PC-3 (cell line): ENCODE measurements around the gene DNASE1. TPM values are rescaled to one million over a fixed set of nuclear protein-coding genes. Genes with fewer than 3 reads are reported as not detected.

Experiments
- ATAC-seq: fragments of 200-7000 bp; cut with Tn5 transposase; 2 replicates; pipeline ENCODE4 v1.9.1; 2020; ENCODE audit warnings: mild to moderate bottlenecking, moderate library complexity
- BruUV-seq: library from RNA; stranded (reverse); fragments of 400-500 nt; replicated peaks from 2 replicates; lab custom pipeline; 2021; lab: Mats Ljungman, UMichigan
- CTCF ChIA-PET: fragments of 300-600 bp; sonication (Branson Sonifier 250); formaldehyde crosslinking; loops from one replicate; lab custom pipeline; 2022; ENCODE audit warnings: antibody characterized with exemption; lab: Charles Lee
- POLR2A ChIA-PET: fragments of 300-600 bp; sonication (Branson Sonifier 250); formaldehyde crosslinking; loops from one replicate; lab custom pipeline; 2022; ENCODE audit warnings: antibody characterized with exemption; ENCODE audit not compliant: unreplicated experiment; lab: Charles Lee
- DNase-seq: peaks from one replicate; pipeline ENCODE4 v3.0.0-alpha.2; 2015
- H2AFZ ChIP-seq: fragments of 300-600 bp; sonication (generic); 2 replicates; pipeline ENCODE4 v1.6.0; 2016; ENCODE audit warnings: antibody characterized with exemption, low read length
- H3F3A ChIP-seq: fragments of 300-600 bp; sonication (generic); one replicate; pipeline ENCODE4 v1.6.0; 2017; ENCODE audit warnings: antibody characterized with exemption, low read length, control low read depth, mild to moderate bottlenecking; ENCODE audit not compliant: unreplicated experiment
- H3K27ac ChIP-seq: fragments of 300-600 bp; sonication (generic); 2 replicates; pipeline ENCODE4 v1.5.1; 2016; ENCODE audit warnings: mild to moderate bottlenecking, low read length
- H3K27me3 ChIP-seq: fragments of 300-600 bp; sonication (generic); 2 replicates; pipeline ENCODE4 v1.6.1; 2016; ENCODE audit warnings: low read length, mixed read lengths
- H3K36me3 ChIP-seq: fragments of 300-600 bp; sonication (generic); 2 replicates; pipeline ENCODE4 v1.6.1; 2016; ENCODE audit warnings: low read depth, mixed run types, low read length, mixed read lengths
- H3K4me1 ChIP-seq: fragments of 300-600 bp; sonication (generic); 2 replicates; pipeline ENCODE4 v1.5.1; 2016; ENCODE audit warnings: low read length; ENCODE audit not compliant: insufficient read depth
- H3K4me2 ChIP-seq: fragments of 300-600 bp; sonication (generic); 2 replicates; pipeline ENCODE4 v1.6.0; 2016; ENCODE audit warnings: low read length
- H3K4me3 ChIP-seq: fragments of 300-600 bp; sonication (generic); 2 replicates; pipeline ENCODE4 v1.5.1; 2016; ENCODE audit warnings: mild to moderate bottlenecking, low read length, mixed read lengths
- H3K79me2 ChIP-seq: fragments of 300-600 bp; sonication (generic); 2 replicates; pipeline ENCODE4 v1.6.1; 2017; ENCODE audit warnings: low read length, mixed read lengths
- H3K9ac ChIP-seq: fragments of 300-600 bp; sonication (generic); 2 replicates; pipeline ENCODE4 v1.6.0; 2016; ENCODE audit warnings: mild to moderate bottlenecking, low read length
- H3K9me2 ChIP-seq: fragments of 300-600 bp; sonication (generic); replicated peaks from 2 replicates; pipeline ENCODE4 v1.6.1; 2016; ENCODE audit warnings: mixed run types, low read length, mixed read lengths
- H3K9me3 ChIP-seq: fragments of 300-600 bp; sonication (generic); 2 replicates; pipeline ENCODE4 v1.6.1; 2016; ENCODE audit warnings: low read length, mixed read lengths
- H4K20me1 ChIP-seq: fragments of 300-600 bp; sonication (generic); 2 replicates; pipeline ENCODE4 v1.6.1; 2016; ENCODE audit warnings: low read length, mixed read lengths
- CTCF ChIP-seq: fragments of 300-600 bp; sonication (generic); conservative IDR thresholded peaks from 2 replicates; pipeline ENCODE4 v1.5.1; 2017; ENCODE audit warnings: antibody characterized with exemption, low read depth, mild to moderate bottlenecking, low read length
- EZH2 ChIP-seq: fragments of 300-600 bp; sonication (generic); IDR thresholded peaks from one replicate; pipeline ENCODE4 v1.6.1; 2017; ENCODE audit warnings: antibody characterized with exemption, mild to moderate bottlenecking, low read length; ENCODE audit not compliant: unreplicated experiment
- EZH2phosphoT487 ChIP-seq: fragments of 300-600 bp; sonication (generic); IDR thresholded peaks from 2 replicates; pipeline ENCODE4 v1.6.1; 2018; ENCODE audit warnings: mild to moderate bottlenecking, antibody characterized with exemption, low read length, borderline replicate concordance
- intact Hi-C: fragments of 100-400 bp; cut with micrococcal nuclease; formaldehyde crosslinking; loops from 2 replicates; pipeline ENCODE4 v1.9.0; 2023
- total RNA-seq: library from RNA; depleted of rRNA; stranded (reverse); fragments of >200 nt; gene quantifications from 2 replicates; pipeline ENCODE4 v1.2.3, GENCODE V29; 2014

The DNASE1 gene
- total RNA-seq, 1 experiment from 2014 or later = 14.0 TPM

- Histone ChIP-seq H2AFZ (no peak overlapping the region), H3K9ac (no peak overlapping the region), H3K36me3 (peaks cover 18% of the 10 kb centered on the region; the same call in 1 of the 2 replicates), H3K4me3 (no peak overlapping the region), H3K9me2 (no peaks in the 10 kb centered on the region), H3F3A (no peaks in the 10 kb centered on the region), H3K4me2 (no peak overlapping the region), H3K79me2 (no peaks in the 10 kb centered on the region), H3K27ac (no peak overlapping the region), H3K4me1 (no peaks in the 10 kb centered on the region), H4K20me1 (no peaks in the 10 kb centered on the region), H3K27me3 (no peaks in the 10 kb centered on the region), H3K9me3 (no peaks in the 10 kb centered on the region)
- no peak for ATAC-seq
- intact Hi-C loops = no loop called here
- no TSS peak for BruUV-seq
- TF ChIP-seq CTCF (no peak), EZH2phosphoT487 (no peak), EZH2 (no peak)
- ChIA-PET CTCF (no interaction called here), POLR2A (no interaction called here)
- no peak for DNase-seq
Measured at GRCh38 chr16:3659251-3659650, 4.8 kb downstream of the DNASE1 start.

GRCh38 chr16:3661311-3661710 is 6.8 kb downstream of the DNASE1 start:
- Histone ChIP-seq H2AFZ (no peak overlapping the region), H3K9ac (no peak overlapping the region), H3K27me3 (no peaks in the 10 kb centered on the region), H3F3A (no peaks in the 10 kb centered on the region), H3K36me3 (peaks cover 14% of the 10 kb centered on the region; the same call in 1 of the 2 replicates), H4K20me1 (no peaks in the 10 kb centered on the region), H3K79me2 (no peaks in the 10 kb centered on the region), H3K4me1 (no peaks in the 10 kb centered on the region), H3K4me2 (no peak overlapping the region), H3K27ac (no peak overlapping the region), H3K9me3 (no peaks in the 10 kb centered on the region), H3K4me3 (no peak overlapping the region), H3K9me2 (no peaks in the 10 kb centered on the region)
- TF ChIP-seq EZH2 = no peak
- no peak for TF ChIP-seq CTCF
- TF ChIP-seq EZH2phosphoT487 = no peak
- no TSS peak for BruUV-seq
- ChIA-PET CTCF (no interaction called here), POLR2A (interaction anchor here (0.6 kb wide), 1 partner anchor 25 kb away, joined by 5 read pairs; no protein-coding TSS in a partner anchor)
- DNase-seq (no peak), ATAC-seq (no peak)
- intact Hi-C loops = no loop called here

- Histone ChIP-seq H3K9me3 (no peaks in the 10 kb centered on the region), H3K4me1 (no peaks in the 10 kb centered on the region), H3K4me2 (no peak overlapping the region), H3K9ac (no peak overlapping the region), H3K36me3 (peaks cover 14% of the 10 kb centered on the region; the same call in 1 of the 2 replicates), H3K9me2 (no peaks in the 10 kb centered on the region), H3K79me2 (no peaks in the 10 kb centered on the region), H3K4me3 (no peak overlapping the region), H2AFZ (no peak overlapping the region), H3F3A (no peaks in the 10 kb centered on the region), H4K20me1 (no peaks in the 10 kb centered on the region), H3K27me3 (no peaks in the 10 kb centered on the region), H3K27ac (no peak overlapping the region)
- intact Hi-C loops = no loop called here
- DNase-seq (no peak), ATAC-seq (no peak)
- CTCF ChIA-PET = no interaction called here
- POLR2A ChIA-PET = no interaction called here
- BruUV-seq = no TSS peak
- no peak for TF ChIP-seq EZH2
- TF ChIP-seq CTCF = no peak
- TF ChIP-seq EZH2phosphoT487 = no peak
Measured at GRCh38 chr16:3661922-3662321, 7.4 kb downstream of the DNASE1 start.
